OCI-LY1 (cell line): ENCODE results near the gene SLC25A53.

Source experiments
- CTCF ChIP-seq: fragments of 200-600 bp; sonication (generic), shearing (Covaris generic); IDR thresholded peaks from 2 replicates; pipeline ENCODE4 v1.5.1; 2017; ENCODE audit warnings: mild to moderate bottlenecking, antibody characterized with exemption, low read length, moderate library complexity, mixed read lengths
- EZH2 ChIP-seq: fragments of 200-600 bp; sonication (generic), shearing (Covaris generic); IDR thresholded peaks from 2 replicates; pipeline ENCODE4 v1.8.0; 2017; ENCODE audit warnings: borderline replicate concordance, mixed run types, mild to moderate bottlenecking, antibody characterized with exemption, low read length, moderate library complexity, mixed read lengths

GRCh38 chrX:104172121-104172520, 15.3 kb upstream of the SLC25A53 start:
- no peak for TF ChIP-seq CTCF
- no peak for TF ChIP-seq EZH2
